GM12873 (cell line): ENCODE results near the gene MGMT.

ENCODE experiments used
- CTCF ChIP-seq: IDR thresholded peaks from 2 replicates; pipeline ENCODE4 v1.5.1; 2012; ENCODE audit warnings: low read depth, mild to moderate bottlenecking, moderate library complexity, low read length, control low read depth; ENCODE audit not compliant: insufficient read depth; ENCODE audit errors: missing control alignments

MGMT gene

GRCh38 chr10:129617768-129618167 is 150.7 kb downstream of the MGMT start:
- TF ChIP-seq CTCF: no peak

- no peak for TF ChIP-seq CTCF
Observed at GRCh38 chr10:129621062-129621461, 154.0 kb downstream of the MGMT start.

- TF ChIP-seq CTCF: no peak
Observed at GRCh38 chr10:129621693-129622092, 154.7 kb downstream of the MGMT start.

- no peak for TF ChIP-seq CTCF
Observed at GRCh38 chr10:129622291-129622690, 155.2 kb downstream of the MGMT start.

- no peak for TF ChIP-seq CTCF
Observed at GRCh38 chr10:129622736-129623135, 155.7 kb downstream of the MGMT start.

- no peak for TF ChIP-seq CTCF
Observed at GRCh38 chr10:129624526-129624925, 157.5 kb downstream of the MGMT start.

- no peak for TF ChIP-seq CTCF
Observed at GRCh38 chr10:129626309-129626708, 159.3 kb downstream of the MGMT start.
